ENCODE measurements around the gene MACC1. TPM values are rescaled to one million over a fixed set of nuclear protein-coding genes. Genes with fewer than 3 reads are reported as not detected.

Gene MACC1
- total and polyA plus RNA-seq, 2 of the 13 experiments (the other 11 are each of a cell fraction or from before 2014, with no cell fraction given), result 0.04 TPM; not detected in 1

DNA sequence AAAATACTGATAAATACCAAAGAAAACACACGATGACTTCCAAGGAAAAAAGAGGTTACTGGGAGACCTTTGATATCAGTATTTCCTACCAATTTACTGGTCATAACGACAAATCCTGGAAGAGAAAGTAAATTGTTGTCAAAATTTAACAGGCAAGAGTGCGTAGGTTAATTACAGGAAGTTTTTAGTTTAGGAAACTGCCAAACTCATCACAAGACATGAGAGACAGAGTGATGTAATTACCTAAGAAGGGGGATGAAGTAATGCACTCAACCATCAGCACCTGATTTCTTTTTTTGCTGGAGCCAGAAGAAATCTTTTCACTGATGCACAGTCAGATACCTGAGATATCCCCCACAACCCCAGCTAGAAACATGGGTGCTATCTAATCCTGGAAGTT lies 16.8 kb downstream of the MACC1 start (continued):
- TF ChIP-seq ZBTB10 (CRISPR knock-in tag; IDR thresholded peaks at IDR 0.05; ENCODE audit: borderline replicate concordance), result no peak

DNA sequence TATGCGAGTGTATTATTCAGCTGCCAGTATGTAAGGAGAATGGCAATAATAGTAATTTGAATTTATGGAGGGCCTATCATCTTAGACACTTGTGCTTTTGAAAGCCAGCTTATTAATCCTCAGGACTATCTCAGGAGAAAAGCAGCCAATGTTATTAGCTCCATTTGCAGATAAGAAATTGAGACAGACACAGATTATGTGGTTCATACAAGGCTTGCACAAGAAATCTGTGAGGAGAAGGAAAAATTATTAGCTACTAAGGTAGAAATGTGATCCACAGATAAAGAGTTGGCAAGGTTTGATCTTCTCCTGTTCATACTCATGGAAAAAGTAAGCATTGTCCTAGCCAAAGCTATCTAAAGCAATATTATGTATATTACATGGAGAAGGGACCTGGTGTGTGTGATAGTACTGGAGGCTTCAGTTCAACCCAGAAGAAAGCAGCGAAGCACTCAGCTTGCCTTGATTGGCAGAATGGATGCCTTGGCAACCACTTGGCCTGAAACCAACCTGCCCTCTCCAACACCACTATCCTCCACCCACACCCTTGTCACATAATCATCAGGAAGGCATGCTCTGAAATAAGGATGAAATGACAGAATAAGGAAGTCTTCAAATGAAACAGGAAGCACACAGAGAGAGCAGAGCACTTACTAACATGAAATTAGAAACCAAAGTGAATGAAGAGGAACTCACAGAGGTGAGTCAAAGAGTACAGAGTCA lies 18.0 kb downstream of the MACC1 start:
- 73% methylated on average over 2 of the region's 2 CpGs for WGBS (ENCODE audit: low lambda C conversion rate)
- peaks cover 11% of the 10 kb centered on the region for H3K4me1 ChIP-seq (ENCODE audit: insufficient read depth, low read length)
- no peaks in the 10 kb centered on the region for H3K79me2 ChIP-seq (ENCODE audit: insufficient read depth, low read length)
- intact Hi-C loops (cut with micrococcal nuclease; ENCODE audit: unreplicated experiment), result no loop called here
- ChIA-PET POLR2A (no interaction called here), CTCF (ENCODE audit: low intra/inter-chr PET ratio, low total read pairs) (no interaction called here)
- H3K27ac ChIP-seq (ENCODE audit: extremely low read length, insufficient read depth, low read length), result no peak overlapping the region
- H3K4me2 ChIP-seq (ENCODE audit: low read depth, low read length), result no peak overlapping the region
- no peak overlapping the region for H2AFZ ChIP-seq (ENCODE audit: low read length)
- no peaks in the 10 kb centered on the region for H4K20me1 ChIP-seq (ENCODE audit: insufficient read depth, low read length)
- FAIRE-seq (no peak), ATAC-seq (no peak), DNase-seq (ENCODE audit: low spot score) (no peak)
- no peaks in the 10 kb centered on the region for H3K27me3 ChIP-seq (ENCODE audit: control insufficient read depth in 1 of 2, insufficient read depth in 2 of 2, low read length in 2 of 2)
- H3K4me3 ChIP-seq (replicated peaks in 1 of 3; ENCODE audit: insufficient read depth in 1 of 3, low read depth in 2 of 3, low read length in 3 of 3), result no peak overlapping the region
- no peaks in the 10 kb centered on the region for H3K36me3 ChIP-seq (replicated peaks in 1 of 2; ENCODE audit: control insufficient read depth in 1 of 2, insufficient read depth in 2 of 2, low read length in 2 of 2)
- TF ChIP-seq HMGA1 (CRISPR knock-in tag; conservative IDR thresholded peaks at IDR 0.05), result no peak
- no peak for TF ChIP-seq ZEB1 (IDR thresholded peaks at IDR 0.05; ENCODE audit: insufficient replicate concordance, low read depth)
- TF ChIP-seq, protein P1, sequence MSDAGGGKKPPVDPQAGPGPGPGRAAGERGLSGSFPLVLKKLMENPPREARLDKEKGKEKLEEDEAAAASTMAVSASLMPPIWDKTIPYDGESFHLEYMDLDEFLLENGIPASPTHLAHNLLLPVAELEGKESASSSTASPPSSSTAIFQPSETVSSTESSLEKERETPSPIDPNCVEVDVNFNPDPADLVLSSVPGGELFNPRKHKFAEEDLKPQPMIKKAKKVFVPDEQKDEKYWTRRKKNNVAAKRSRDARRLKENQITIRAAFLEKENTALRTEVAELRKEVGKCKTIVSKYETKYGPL (CRISPR knock-in tag; IDR thresholded peaks at IDR 0.05), result no peak
- TF ChIP-seq DBP (CRISPR knock-in tag; IDR thresholded peaks at IDR 0.05; ENCODE audit: not compliant biosample characterization), result no peak
- no peak for TF ChIP-seq JUND (CRISPR knock-in tag; IDR thresholded peaks at IDR 0.05)
- no peak for TF ChIP-seq JUNB (CRISPR knock-in tag; IDR thresholded peaks at IDR 0.05; ENCODE audit: borderline replicate concordance)
- no peak for TF ChIP-seq ZBTB8A (CRISPR knock-in tag; IDR thresholded peaks at IDR 0.05; ENCODE audit: borderline replicate concordance, low read depth)
- TF ChIP-seq FOXM1 (CRISPR knock-in tag; IDR thresholded peaks at IDR 0.05), result no peak
- TF ChIP-seq, protein P2, sequence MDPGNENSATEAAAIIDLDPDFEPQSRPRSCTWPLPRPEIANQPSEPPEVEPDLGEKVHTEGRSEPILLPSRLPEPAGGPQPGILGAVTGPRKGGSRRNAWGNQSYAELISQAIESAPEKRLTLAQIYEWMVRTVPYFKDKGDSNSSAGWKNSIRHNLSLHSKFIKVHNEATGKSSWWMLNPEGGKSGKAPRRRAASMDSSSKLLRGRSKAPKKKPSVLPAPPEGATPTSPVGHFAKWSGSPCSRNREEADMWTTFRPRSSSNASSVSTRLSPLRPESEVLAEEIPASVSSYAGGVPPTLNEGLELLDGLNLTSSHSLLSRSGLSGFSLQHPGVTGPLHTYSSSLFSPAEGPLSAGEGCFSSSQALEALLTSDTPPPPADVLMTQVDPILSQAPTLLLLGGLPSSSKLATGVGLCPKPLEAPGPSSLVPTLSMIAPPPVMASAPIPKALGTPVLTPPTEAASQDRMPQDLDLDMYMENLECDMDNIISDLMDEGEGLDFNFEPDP (CRISPR knock-in tag; conservative IDR thresholded peaks at IDR 0.05), result no peak
- no TSS peak for BruUV-seq (replicated peaks)
- H3K9me3 ChIP-seq (ENCODE audit: low read length), result no peaks in the 10 kb centered on the region
- in situ Hi-C loops (cut with HindIII; ENCODE audit: extremely low pct_ligation_motif_present, low pct_unique_long_range_greater_than_20kb), result no loop called here
- H3K9ac ChIP-seq (ENCODE audit: insufficient read depth, low read depth, low read length), result no peak overlapping the region
